ENCODE data around the gene KCNH1.

Gene KCNH1

DNA sequence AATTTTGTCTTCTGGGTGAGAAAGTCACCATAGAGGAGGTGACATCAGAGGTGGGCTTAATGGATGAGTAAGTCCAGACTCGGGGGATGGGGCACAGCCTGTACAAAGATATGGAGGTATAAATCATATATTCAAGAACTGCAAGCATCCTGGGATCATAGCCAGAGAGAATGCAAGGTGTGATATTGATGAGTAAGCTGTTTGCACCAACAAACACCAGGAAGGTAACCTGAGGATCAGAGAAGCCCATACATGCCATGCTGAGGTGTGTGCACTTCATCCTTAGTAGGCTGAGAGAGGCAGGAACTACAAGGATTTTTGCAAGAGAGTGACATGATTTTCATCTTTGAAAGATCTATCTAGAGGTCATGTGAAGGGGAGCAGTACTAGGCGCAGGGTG lies 498.8 kb downstream of the KCNH1 start:
- DNase-seq (ENCODE audit: low read depth), result no peak

DNA sequence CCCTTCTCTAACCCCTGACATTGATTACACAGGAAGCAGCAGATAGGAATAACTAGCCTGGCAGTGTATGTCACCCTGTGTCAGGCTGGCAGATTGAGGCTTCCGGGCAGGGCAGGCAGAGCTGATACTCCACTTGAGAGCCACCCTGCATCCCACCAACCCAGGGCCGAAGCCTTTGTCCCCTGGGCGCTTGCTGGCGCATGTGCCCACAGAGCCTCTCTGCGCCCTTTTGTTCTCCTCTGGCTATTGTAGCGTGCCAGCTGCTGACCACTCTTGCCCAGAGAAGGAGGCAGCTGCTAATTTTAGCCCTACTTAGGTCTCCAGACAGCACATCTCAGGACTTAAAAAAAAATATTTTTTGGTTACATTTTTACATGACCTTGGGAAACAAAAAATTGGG lies 500.3 kb downstream of the KCNH1 start:
- DNase-seq (ENCODE audit: low read depth), result no peak

DNA sequence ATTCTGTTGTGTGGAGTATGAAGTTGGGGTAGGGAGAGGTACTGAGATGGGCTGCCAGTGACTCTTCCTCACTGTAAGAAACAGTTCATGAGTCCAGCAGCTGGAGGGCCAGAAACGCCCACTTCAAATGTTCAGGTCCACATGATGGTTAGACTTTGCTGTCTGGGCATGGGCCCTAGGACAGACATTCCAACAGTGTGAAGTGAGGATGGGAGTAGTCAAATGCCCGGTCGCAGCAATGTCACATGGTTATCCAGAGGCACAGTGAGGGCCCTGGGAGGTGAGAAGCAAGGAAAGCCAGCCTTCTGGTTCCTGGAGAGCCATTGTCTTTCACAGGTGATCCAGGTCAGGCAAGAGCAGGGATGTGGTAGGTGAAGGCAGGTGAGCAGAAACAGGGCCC lies 500.8 kb downstream of the KCNH1 start:
- no peak for DNase-seq (ENCODE audit: low read depth)

DNA sequence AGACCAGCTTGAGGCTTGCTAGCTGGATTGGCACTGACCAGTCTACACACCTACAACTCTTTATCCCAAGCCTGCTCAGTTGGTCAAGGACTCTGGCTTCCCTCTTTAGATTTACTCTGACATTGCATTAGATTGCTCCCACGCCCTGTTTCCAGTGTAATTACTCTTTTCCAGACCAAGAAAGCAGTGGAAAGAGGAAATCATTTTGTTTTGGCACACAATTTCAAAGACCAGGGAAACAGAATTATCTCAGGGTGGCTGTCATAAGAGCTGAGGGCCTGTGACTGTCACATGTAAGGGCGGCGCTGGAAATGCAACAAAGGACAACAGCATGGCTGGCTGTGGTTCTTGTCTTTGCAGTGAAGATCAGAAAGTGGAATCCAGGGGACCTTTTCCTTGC lies 502.5 kb downstream of the KCNH1 start:
- DNase-seq (ENCODE audit: low read depth), result no peak

DNA sequence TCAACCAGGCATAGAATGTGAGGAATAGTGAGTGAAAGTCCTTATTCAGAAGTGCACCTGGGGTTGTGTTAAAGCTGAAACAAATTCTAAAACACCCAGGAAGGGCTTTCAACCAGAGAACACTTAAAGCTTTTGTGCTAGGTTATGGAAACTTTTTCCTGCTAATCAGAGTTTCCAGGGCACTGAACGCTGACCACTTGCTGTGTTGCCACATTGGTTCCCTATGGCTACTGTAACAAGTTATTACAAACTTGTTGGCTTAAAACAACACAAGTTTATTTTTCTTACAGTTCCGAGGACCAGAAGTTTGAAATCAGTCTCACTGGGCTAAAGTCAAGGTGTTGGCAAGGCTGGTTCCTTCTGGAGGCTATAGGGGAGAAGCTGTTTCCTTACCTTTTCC lies 504.7 kb downstream of the KCNH1 start:
- no peak for DNase-seq (ENCODE audit: low read depth)

DNA sequence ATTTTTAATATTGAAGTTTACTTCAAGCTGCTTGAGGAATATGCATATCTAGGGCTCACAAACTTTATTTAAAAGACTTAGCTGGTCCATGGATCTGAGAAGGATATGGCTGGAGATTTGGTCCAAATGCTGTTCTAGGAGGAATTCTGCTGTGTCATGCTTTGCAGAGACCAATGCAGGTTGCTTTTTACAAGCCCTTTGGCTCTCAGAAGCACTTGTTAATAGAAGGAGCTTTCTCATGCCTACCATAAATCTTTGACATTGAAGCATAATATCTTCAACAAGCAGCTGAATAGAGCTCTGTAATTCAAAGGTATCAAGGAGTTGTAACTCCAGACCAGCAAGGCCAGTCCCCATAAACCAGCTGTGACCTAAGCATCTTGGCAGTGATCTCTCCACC lies 506.2 kb downstream of the KCNH1 start:
- no peak for DNase-seq (ENCODE audit: low read depth)

Data from stimulated activated CD4-positive, alpha-beta T cell treated with anti-CD3 and anti-CD28 coated beads, Interleukin-2, amount 100 ng/mL, for 4 hours (primary cell).